ENCODE results near the gene KASH5.

KASH5 gene

DNA sequence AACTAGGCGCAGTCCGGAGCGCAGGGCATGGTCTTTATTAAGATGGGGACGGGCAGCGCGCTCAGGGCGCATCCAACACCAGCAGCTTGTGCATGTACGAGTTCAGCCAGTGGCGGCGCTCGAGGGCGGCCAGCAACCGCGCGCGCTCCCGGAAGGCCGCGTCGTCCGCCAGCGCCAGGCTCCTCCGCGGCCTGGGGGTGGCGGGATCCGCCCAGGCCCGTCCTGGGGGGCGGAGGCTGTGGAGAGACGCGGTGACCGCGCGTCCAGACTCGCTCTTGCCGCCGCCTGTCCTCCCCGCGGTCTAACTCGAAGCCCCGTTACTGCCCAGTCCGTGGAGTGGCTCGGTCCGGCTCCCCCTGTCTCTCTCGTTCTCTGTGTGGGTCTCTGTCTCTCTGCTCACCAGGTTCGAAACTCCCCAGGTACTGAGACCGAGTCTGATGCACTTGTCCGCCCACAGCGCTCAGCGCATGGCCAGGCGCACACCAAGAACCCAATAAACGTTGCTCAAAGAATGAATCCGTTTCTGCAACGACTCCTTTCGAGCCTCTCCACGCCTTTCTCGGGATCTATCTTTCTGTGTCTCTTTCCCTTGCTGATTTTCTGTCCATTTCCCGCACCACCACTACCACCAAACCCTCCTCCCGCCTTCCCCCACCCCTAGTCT lies 34.5 kb downstream of the KASH5 start:
- peak; percentile 26 for DNase-seq

DNA sequence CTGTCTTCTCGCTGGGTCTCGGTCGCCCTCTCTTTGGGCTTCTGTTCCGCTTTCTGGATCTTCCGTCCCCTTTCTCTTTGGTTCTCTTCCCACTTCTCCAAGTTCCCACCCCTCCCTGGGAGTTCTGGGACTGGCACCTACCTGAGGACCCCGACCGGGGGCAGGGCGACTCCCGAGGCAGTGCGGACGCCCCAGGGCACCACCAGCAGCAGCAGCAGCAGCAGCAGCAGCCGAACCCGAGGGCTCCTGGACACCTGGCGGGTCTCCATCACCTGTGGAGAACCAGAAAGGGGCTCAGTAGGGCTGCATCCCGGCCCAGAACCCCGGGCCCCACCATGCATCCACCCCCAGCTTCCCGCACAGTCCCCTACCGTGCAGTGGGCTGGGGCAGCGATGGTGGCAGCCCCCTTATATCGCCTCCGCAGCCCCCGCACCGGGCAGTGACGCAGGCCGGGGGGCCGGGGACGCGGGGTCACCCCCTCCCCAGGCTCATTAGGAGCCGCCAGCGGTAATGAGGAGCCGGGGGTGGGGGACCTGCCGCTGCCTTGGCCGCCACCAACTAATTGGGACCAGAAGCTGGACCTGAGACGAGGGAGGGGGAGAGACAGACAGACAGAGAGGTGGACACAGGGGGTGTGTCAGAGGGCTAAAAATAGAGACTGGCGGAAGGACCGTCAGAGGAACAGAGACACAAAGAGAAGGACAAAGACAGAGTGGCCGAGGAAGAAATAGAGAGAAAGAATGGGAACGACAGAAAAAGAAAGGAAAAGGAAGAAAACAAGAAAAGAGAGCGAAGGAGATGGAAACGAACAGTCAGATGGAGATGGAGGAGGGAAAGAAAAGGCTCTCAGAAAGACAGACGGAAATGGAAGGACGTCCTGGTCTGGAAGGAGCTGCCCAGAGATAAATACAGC lies 35.3 kb downstream of the KASH5 start, which contains the start of gene PTH2:
PTH2 (minus strand) TSS at position 371 of the 914 bp plus-strand sequence; CDS start at position 269, 102 bp downstream.
- no peak for DNase-seq

DNA sequence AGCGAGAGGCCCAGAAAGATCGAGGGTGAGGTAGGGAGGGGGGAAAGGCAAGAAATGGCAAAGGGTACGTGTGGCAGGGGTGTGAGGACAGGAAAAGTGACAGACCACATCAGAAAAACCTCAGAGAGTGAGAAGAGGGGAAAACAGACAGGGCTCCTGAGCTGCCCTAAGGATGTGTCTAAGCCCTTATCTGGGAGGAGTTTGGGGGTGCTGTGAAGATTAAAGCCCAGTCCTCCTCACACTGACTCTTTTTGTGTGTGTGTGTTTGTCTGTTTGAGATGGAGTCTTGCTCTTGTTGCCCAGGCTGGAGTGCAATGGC lies 35.9 kb downstream of the KASH5 start:
- DNase-seq: no peak

DNA sequence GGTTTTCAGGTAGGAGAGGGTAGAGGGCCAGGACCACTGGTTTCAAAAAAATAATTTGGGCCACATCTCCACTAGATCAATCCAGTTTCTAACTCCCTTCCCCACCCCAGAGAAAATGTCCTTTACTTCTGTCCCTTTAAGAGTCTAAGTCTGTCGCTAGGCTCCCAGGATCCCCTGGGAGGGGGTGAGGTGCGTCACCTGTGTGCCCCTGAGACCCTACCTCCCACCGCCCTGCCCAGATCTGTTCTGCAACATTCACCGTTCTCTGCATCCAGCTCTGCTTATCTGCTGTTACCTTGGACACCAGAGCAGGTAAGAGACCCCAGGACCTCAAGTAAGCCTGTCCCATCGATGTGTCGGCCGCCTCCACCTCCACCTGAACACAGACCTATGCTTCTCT lies 37.1 kb downstream of the KASH5 start, which contains the start of gene GFY:
GFY (plus strand) TSS at position 211 of the 400 bp plus-strand sequence. CDS start 1,043 bp downstream, outside the sequence.
- DNase-seq: no peak

DNA sequence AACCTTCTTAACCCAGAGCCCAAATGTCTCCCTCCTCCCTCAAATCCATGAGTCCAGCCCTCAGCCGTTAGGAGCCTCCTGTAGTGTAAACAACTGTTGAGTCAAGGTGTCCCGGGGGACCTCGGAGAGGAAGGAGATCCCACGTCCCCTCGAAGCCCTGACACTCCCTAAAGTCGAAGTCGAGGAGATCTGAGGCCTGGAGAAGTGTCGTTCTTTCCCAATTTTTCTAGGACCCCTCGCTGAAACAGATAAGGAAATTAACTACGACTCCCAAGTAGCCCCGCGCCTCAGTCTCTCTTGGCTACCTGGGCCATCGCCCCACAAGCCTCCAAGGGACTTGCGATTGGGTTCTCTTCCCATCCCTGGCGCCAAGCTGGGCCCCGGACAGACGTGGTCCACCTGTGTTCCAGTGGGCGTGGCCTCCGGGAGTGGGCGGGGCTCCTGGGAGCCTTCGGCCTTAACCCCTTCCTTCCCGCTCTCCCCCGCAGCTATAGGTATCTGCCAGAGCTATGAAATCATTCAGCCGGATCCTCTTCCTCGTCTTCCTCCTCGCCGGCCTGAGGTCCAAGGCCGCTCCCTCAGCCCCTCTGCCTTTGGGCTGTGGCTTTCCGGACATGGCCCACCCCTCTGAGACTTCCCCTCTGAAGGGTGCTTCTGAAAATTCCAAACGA lies 38.0 kb downstream of the KASH5 start:
- DNase-seq: no peak

DNA sequence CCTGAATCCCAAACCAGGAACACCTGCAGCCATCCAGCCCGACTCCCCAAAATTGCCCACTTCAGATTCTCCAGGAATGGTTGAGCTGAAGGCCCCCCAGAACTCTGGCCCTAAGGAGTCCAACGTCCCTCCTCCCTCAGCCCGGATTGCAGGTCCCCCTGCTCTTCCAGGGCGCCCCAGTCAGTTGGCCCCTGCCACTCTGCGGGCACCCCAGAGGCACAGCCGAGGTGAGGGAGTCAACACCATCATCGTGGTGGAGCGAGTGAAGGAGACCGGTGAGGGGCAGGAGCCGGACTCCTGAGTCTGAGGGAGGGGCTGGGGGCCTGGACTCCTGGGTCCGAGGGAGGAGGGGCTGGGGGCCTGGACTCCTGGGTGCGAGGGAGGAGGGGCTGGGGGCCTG lies 39.3 kb downstream of the KASH5 start:
- no peak for DNase-seq

DNA sequence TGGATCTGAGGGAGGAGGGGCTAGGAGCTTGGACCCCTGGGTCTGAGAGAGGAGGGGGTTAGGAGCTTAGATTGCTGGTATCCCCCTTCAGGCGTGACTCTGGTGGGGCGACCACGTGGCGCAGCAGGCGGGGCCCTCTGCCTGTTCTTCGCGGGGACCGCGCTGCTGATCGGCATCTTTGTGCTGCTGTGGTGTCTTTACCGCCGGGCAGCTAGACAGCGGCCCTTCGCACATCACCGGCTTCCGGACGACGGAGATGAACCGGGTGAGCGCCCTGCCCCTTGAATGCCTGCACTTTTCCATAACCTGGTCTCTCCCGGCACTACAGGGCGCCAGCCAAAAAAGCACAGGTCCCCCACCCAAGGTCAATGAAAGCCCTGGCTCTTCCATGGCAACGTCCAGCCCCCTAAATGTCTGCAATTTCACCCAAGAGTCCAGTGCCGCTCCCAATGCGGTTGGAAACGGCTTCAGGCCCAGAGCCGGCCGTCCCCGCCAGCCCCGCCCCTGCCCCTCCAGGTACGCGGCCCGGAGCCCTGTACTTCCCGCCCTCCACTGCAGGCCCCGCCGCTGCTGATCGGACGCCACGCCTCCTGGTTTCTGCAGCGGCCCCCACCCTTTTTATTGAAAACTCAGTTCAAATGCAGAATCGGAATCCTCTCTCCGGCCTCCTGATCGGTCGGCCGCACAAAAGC lies 40.0 kb downstream of the KASH5 start:
- DNase-seq: no peak

DNA sequence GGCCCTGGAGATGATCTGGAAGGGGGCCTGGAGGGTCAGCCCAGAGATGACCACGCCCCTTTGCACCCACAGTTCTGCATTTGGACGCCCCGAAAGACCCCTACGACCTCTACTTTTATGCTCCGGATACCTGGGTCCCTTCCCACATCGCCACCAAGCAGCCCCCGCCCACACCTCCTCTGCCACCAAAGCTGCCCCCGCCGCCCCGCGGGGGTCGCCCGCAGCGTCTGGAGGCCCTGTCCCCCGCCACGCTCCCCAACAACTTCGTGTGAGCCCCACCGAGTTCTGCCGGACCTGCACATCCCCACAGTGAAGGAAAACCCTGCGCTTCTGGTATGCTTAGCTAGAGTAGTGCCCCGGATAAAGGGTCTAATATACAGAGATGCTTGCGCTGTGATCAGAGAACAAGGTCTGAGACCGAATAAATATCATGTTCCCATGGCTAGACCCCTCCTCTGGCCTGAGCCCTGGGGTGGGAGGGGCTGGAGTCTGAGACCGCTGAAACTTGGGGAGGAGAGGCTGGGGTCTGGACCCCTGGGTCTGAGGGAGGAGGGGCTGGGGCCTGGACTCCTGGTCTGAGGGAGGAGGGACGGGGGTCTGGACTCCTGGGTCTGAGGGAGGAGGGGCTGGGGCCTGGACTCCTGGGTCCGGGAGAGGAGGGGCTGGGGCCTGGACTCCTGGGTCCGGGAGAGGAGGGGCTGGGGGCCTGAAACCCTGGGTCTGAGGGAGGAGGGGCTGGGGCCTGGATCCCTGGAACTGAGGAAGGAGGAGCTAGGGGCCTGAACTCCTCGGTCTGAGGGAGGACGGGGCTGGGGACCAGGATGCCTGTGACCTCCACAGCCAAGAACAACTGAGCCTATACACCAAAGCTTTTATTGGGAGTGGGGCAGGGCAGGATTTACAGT lies 40.8 kb downstream of the KASH5 start:
- no peak for DNase-seq

DNA sequence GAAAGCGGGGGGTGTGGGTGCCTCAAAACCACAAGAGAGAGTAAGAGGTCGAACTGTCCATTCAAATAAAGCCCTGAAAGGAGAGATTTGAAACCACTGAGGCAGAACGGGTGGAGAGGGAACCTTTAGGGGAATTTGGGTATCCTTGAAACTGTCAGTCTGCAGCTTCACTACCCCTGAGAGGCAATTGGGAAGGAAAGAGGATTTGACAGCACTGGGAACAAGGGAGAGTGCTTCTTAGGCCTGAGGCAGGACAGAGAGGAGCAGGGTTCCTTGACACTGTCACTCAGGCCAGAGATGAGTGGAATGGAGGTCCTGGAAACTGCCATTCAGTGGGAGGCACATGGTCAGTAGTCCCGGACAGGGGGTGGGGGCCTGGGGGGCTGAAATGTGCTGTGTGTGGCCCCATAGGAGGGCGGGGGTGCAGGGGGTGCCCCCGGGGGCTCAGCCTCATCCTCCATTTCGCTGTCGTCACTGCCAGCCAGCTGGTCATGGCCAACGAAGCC lies 42.2 kb downstream of the KASH5 start:
- no peak for DNase-seq

DNA sequence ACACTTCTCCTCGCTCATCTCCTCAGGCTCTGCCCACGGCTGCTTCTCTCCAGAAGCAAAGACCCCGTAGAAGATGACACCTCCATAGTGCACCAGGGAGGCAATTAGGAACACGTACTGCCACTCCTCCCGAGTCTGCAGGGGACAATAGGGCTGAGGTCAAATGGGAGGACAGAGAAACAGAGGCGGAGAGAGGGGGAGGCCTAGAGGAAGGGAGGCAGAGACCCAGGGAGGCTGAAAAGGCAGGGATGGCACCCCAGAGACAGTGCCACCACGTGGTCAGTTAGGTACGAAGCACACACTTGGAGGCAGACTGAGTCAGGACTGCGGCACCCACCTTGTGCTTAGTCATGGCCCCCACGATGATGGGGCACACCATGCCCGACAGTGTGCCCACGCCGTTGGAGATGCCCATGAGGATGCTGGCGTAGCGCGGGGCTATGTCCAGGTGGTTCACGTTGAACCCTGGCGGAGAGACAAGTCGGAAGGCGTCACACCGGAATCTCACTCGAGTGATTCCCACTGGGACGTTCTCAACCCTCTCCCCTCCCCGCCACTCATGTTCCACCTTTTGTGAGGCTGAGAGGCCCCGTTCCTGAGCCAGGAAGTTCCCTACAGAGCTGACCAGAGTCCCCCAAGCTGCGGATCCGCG lies 42.8 kb downstream of the KASH5 start:
- peak; percentile 46 for DNase-seq

DNA sequence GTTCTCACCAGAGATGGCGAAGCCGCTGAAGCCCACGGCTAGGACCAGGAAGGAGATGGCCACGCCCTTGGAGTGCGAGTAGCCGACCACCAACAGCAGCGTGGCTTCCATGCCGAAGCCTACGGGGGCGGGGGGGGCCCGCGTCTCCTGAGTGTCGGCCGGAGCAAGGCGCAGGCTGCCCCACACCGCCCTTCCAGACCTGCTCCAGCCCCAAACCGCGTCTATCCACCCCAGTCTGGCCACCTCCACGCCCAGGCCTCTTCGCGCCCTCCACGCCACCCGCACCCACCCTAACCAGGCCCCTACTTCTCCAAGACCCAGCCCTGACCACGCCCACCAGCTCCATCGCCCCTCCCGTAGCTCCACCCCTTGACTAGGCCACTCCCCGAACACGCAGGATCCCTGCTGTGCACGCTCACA lies 43.3 kb downstream of the KASH5 start:
- no peak for DNase-seq

DNA sequence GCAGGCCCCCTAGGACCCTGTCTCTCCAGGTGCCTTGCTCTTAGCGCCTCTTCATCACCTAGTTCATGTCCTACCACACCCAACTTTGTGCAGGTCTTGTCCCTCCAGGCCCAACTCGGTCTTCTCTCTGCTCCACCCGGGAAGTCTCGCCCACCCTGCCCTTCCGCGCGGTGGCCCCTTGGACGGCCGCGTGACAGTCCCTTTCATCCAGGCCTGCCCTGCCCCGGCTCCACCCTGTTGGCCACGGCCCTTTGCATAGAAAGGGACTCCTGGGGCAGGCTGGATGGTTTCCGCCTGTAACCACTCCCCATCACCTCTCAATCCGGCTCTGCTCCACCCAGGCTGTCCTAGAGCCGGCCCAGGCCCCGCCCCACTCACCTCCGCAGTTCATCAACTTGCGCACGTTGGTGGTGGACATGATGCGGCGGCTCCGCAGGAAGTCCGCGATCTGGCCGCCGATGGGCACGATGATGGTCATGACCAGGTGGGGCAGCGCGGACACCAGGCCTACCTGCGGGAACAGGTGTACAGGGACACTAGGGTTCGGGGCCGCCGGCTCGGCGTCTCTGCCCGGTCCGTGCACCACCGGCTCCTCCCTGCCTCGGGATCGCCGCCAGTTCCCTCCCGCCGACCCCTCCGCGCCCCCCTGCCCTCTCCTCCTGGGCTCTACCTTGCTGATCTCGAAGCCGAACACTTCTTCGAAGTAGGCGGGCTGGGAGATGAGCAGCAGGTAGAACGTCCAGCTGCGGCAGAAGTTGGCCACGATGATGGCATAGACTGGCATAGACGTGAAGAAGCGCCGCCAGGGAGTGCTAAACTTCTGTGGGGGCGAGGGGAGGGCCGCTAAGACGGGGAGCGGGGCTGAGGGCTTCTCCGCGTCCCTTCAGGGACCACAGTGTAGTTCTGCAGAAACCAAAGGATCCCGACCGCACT lies 44.4 kb downstream of the KASH5 start:
- no peak for DNase-seq

DNA sequence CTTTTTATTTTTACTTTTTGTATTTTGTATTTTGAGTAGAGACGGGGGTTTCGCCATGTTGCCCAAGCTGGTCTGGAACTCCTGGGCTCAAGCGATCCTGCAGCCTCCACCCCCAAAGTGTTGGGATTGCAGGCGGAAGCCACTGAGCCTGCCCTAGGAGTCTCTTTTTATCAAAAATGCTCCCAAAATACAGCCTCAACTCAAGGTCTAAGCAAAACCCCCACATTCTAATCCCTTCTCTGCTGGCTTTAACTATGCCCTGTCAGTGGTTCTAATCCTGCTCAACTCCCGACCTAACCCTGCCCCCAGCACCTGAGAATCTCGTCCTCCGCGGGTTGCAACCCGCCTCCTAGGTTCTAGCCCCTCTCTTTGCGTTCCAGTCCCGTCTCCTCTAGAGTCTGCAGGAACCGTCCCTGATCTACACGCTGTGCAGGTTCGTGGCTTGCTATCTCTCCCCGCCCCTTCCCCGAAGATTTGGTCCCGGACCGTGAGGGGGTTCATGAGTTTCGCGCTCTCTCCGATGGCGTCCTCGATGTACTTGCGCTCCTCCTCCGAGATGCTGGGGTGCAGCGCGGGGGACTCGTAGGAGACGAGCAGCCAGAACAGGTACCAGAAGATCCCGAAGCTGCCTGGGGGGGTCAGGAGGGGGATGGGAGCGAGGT lies 45.3 kb downstream of the KASH5 start:
- no peak for DNase-seq

DNA sequence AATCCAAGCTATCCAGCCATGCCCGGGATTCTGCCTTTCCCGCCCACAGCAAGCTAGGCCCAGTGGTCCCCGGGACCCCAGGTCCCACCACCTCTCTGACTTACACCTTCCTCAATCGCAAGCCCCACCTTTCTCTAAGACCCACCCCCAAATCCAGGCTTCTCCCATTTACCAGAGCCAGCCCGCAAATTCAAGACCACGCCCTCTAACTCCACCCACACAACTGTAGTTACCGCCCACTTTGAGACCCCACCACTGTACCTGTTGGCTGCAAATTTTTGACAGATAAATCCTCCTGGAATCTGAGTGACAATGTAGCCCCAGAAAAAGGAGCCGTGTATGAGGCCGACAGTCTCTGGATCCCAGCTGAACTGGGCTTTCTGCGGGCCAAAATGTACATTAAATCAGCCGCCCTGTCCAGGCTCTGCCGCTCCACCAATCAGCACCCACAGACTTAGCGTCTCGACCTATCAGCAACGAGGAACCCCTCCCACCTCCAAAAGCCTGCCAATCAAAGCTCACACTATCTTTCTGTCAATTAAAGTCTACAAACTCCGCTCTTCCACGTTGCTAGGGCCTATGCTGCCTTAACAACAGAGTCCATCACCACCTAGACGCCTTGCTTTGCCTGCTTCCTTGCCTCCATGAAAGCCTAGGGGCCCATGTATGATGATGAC lies 47.0 kb downstream of the KASH5 start:
- peak; percentile 18 for DNase-seq

DNA sequence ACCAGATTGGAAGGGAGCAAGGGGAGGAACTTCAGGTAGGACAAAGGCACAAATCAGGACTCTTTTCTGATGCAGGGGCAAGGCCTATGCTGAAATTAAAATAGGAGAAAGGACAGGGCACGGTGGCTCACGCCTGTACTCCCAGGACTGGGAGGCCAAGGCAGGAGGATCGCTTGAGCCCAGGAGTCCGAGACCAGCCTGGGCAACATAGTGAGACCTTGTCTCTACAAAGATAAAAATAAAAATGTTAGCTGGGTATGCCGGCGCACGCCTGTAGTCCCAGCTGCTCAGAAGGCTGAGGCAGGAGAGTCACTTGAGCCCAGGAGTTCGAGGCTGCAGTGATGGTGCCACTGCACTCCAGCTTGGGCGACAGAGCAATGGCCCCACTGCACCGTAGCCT lies 47.6 kb downstream of the KASH5 start:
- no peak for DNase-seq

DNA sequence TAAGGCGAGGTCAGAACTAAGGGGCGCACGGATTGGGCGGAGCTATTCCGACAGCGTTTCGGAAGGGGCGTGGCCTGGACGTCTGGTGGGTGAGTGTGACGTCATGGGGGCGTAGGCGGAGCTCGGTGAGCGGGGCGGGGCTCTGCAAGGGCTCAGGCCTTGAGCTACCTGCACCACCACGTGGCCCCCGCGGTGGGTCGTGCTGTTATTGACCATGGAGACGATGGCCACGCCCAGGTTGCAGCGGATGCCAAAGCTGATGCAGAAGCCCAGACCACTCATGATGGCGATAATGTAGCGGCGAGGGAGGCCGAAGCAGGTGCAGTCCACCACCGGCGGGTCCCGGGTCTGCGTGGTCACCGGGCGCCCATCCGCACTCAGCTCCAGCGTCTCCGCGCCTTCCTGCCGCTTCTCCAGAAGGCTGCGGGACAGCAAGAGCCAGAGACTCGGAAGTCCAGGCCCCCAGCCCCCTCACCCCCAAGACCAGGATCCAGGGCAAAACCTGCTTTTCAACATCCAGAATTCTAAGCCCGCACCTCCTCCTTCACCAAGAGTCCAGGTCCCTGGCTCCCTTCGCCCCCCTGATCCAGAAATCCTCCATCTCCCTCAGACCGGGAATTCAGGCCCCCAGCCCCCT lies 48.5 kb downstream of the KASH5 start:
- peak; percentile 48 for DNase-seq

DNA sequence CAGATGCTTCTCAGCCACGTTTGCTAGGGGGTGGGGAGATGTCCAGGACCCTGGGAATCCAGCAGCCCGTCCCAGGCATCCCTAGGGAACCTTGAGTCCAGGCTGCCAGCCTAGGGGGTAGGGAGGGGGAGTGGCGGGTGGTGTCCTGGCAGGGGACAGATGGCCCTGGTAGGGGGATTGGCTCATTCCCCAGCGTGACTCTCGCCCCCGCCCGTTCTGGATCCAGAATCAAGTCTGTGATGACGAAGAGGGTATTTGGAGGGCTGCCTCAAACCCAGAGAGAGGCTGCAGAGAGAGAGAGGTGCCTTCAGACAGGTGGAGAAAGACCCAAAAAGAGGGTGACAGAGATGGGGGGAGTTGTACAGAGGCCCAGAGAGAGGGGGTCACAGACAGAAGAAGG lies 49.2 kb downstream of the KASH5 start:
- no peak for DNase-seq

DNA sequence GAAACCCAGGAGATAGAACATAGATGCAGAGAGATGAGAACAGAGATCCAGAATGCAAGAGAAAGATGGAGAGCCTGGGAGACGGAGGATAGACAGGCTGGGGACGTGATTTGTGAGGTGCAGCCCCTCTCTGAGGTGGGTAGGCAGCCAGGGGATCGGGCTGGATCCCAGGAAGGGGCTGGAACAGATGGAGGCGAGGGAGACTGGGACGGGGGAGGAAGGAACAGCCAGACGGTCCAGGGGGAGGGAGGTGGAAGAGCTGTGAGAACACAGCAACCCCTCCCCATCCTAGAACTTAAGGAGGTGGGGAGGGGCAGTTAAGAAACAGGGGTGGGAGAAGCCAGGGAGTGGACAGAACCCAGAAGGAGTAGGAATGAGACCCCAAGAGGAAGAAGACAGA lies 50.2 kb downstream of the KASH5 start:
- DNase-seq: no peak
